Measurements from ENCODE around the gene IQCH. TPM values are rescaled to one million over a fixed set of nuclear protein-coding genes. Genes with fewer than 3 reads are reported as not detected.

Gene IQCH
- total RNA-seq, 1 experiment from 2014 or later: 1.1 TPM

DNA sequence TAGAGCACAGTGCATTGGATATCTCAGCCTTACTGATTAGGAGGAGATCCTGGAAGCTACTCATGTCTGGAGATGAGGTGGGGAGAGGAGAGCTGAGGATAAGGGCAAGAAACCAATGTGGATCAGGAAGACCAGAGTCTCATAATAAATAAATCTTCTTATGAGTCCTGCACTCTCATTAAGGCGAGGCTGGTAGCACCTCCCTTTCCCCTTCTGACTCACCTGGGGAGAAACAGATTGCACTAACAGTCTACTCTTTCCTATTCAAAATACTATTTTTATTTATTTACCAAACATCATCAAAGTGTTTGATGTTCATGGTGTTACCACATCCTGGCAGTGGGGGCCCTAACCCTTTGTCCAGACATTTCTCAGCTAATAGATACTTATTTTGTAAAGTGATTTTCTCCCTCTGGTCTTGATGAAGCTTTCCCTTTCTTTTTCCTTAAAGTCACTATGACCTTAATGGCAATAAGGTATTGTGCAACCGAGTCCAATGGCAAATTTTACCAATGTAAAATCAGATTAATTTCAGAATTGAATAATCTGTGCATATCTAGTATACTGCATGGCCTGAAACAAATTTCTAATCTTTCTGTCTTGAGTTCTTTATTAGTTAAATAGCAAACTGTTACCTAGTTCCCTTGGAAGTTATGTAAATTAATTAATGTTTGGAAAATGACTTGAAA lies 81.1 kb downstream of the IQCH start:
- Histone ChIP-seq H3K23ac (ENCODE audit: insufficient read length, low read depth, low read length) (no peak overlapping the region), H3T11ph (ENCODE audit: low read length) (no peak overlapping the region), H3K79me2 (ENCODE audit: insufficient read depth, low read length) (no peaks in the 10 kb centered on the region), H2BK20ac (ENCODE audit: low read depth, low read length, poor library complexity, severe bottlenecking) (no peak overlapping the region), H4K5ac (ENCODE audit: insufficient read length, low read depth, low read length) (no peak overlapping the region), H2BK120ac (ENCODE audit: low read depth, low read length, poor library complexity, severe bottlenecking) (no peak overlapping the region), H4K8ac (replicated peaks; ENCODE audit: insufficient read length, low read depth, low read length) (no peak overlapping the region), H3K27me3 (ENCODE audit: insufficient read depth, low read length) (no peaks in the 10 kb centered on the region), H2BK12ac (ENCODE audit: insufficient read length, low read depth, low read length) (no peak overlapping the region), H3K56ac (ENCODE audit: insufficient read length, low read depth, low read length) (no peak overlapping the region), H2AFZ (ENCODE audit: low read length) (no peak overlapping the region), H3K23me2 (ENCODE audit: insufficient read length, low read depth, low read length, poor library complexity, severe bottlenecking) (no peaks in the 10 kb centered on the region), H3K18ac (ENCODE audit: insufficient read length, low read depth, low read length) (no peak overlapping the region), H2BK5ac (ENCODE audit: insufficient read length, low read length) (no peak overlapping the region), H3K79me1 (ENCODE audit: insufficient read depth, low read depth, low read length, poor library complexity, severe bottlenecking) (no peaks in the 10 kb centered on the region), H3K4ac (ENCODE audit: low read depth, low read length) (no peak overlapping the region), H3K4me1 (ENCODE audit: insufficient read depth, low read length) (no peaks in the 10 kb centered on the region), H2BK15ac (ENCODE audit: low read depth, low read length) (no peak overlapping the region), H4K91ac (ENCODE audit: insufficient read length, low read depth, low read length) (no peak overlapping the region), H3K4me2 (ENCODE audit: insufficient read depth, insufficient read length, low read length) (no peak overlapping the region), H3K9ac (ENCODE audit: extremely low read depth, insufficient read length, low read length) (no peak overlapping the region), H3K27ac (ENCODE audit: insufficient read length, low read depth, low read length) (no peak overlapping the region), H4K20me1 (ENCODE audit: control insufficient read depth, insufficient read depth, insufficient read length) (no peaks in the 10 kb centered on the region), H3K14ac (ENCODE audit: insufficient read depth, low read length) (no peak overlapping the region), H3K9me3 (ENCODE audit: control insufficient read depth, low read depth, low read length) (no peaks in the 10 kb centered on the region), H2AK5ac (ENCODE audit: insufficient read length, low read length) (no peak overlapping the region)
- Mint-ChIP-seq H3K9me3 (no peaks in the 10 kb centered on the region), H3K27ac (no peak overlapping the region), H3K4me3 (no peak overlapping the region), H3K4me1 (no peaks in the 10 kb centered on the region), H3K36me3 (ENCODE audit: insufficient read depth in 1 of 3, low read depth in 3 of 3) (no peaks in the 10 kb centered on the region), H3K27me3 (ENCODE audit: low read depth) (no peaks in the 10 kb centered on the region)
- no peak for DNase-seq
- TF ChIP-seq, protein P1, sequence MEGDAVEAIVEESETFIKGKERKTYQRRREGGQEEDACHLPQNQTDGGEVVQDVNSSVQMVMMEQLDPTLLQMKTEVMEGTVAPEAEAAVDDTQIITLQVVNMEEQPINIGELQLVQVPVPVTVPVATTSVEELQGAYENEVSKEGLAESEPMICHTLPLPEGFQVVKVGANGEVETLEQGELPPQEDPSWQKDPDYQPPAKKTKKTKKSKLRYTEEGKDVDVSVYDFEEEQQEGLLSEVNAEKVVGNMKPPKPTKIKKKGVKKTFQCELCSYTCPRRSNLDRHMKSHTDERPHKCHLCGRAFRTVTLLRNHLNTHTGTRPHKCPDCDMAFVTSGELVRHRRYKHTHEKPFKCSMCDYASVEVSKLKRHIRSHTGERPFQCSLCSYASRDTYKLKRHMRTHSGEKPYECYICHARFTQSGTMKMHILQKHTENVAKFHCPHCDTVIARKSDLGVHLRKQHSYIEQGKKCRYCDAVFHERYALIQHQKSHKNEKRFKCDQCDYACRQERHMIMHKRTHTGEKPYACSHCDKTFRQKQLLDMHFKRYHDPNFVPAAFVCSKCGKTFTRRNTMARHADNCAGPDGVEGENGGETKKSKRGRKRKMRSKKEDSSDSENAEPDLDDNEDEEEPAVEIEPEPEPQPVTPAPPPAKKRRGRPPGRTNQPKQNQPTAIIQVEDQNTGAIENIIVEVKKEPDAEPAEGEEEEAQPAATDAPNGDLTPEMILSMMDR (conservative IDR thresholded peaks at IDR 0.05): no peak
- no CpG with 5 or more reads among the region's 2 CpGs for WGBS (ENCODE audit: extremely low coverage, insufficient read length, low lambda C conversion rate)

Measured in H9 (cell line).